NCI-H128 (cell line): ENCODE measurements around the gene TTLL10.
A peak's percentile ranks its signal among the peaks of the same experiment; 100 is the strongest.

Experiments used
- DNase-seq: peaks from one replicate; lab custom pipeline; 2025; ENCODE audit not compliant: unreplicated experiment; lab: John Stamatoyannopoulos, UW

Gene TTLL10

GRCh38 chr1:1217621-1218523 is 44.2 kb downstream of the TTLL10 start:
- no peak for DNase-seq

DNA sequence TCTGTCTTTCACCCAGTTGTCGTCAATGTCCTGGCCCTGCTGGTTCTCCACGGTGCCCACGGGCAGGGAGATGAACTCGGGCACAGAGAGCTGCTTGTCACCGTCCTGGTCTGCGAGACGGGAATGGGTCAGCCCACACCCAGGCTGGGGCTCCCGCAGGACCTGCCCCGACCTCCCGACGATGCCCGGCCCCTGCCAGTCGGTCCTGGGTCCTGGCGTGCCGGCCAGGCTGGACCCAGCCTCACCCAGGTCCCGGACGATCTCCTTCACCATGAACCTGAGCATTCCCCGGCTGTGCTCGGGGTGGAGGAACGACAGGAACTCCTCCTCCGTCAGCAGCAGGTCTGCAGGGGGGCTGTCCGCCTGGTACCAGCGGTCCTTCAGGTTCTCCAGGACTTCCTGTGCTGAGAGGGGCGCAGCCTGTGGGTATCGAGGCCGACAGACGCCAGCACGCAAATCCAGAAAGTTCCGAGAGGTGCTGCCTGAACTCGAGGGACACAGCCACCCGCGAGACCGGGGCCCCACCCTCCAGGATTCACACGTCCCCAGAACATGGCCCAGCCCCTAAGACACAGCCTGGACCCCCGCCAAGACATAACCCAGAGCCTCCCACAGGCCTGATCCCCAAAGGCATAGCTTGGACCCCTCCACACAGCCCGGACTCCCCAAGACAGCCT is 45.0 kb downstream of the TTLL10 start:
- DNase-seq, result no peak

DNA sequence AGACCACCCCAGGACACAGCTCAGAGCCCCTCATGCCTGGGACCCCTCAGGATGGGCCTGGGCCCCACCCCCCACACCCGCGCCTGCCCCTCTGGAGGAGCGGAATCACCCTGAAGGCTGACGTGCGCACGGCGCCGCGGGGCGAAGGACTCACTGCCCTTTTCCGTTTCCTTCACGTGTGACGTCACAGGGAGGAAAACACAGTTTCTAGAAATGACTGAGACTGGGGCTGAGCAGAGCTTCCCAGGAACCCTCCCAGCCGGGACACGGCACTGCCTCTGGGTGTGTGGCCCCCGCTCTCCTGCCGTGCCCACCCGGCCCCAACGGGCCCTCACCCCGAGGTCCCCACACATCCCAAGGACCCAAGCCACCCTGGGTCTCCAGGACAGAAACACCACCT is 45.7 kb downstream of the TTLL10 start:
- DNase-seq, result no peak

- DNase-seq, result no peak
These were observed 46.5 kb downstream of the TTLL10 start for GRCh38 chr1:1220197-1220596.

GRCh38 chr1:1221887-1222574 is 48.4 kb downstream of the TTLL10 start:
- no peak for DNase-seq

DNA sequence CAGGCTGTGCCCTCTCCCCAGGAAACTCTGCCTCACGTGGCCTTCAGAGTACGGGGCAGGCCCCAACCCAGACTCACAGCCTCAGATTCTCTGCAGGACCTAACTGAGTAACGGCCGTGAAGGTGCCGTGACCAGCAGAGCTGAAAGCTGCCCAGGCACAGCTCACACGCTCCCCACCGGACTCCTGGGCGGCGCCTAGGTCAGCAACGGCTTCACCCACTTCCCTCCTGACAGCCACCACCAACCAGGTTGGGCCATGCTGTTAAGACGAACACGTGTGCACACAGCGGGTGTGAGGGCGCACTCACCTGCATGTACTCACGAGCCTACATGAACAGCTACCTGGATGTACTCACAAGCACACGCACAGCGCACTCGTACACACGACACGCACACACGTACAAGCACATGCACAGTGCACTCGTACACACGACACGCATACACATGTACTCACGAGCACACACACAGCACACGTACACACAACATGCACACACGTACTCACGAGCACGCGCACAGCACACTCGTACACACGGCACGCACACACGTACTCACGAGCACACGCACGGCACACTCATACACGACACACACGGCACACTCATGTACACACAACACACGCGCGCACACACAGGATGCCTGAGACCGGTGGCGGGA is 49.0 kb downstream of the TTLL10 start:
- no peak for DNase-seq

DNA sequence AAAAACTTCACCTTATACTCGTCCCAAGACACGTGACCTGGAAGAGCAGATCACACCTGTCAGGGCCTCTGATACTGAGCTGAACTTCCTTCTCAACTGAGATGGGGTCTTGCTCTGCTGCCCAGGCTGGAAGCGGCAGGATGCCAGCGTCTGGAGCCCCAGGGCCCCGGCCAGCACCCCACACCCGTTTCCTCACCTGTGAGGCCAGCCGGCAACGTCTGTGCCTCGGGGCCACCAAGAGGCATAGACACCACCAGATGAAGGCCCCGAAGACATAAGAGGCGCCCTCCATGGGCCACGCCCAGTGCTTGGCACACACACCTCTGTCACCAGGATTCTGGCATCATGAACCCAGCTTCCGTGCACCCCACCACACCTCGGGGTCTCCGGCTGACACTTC is 49.6 kb downstream of the TTLL10 start:
- DNase-seq, result no peak

DNA sequence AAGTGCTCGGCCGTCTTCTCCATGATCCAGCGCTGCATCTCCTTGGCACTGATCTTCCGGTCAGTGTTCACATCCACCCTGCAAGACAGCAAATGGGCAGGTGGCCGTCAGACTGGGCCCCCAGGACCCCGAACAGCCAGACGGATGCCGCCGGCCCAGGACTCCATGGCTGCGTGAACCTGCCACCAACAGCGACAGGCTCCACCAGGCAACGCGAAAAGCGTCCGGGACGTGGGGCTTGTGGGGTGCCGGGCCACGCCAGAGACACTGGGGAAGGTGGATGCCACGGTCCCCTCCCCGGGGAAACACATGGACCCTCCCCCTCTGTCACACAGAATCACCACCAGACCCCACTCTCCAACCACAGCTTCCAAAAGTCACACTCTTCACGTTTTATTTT is 50.2 kb downstream of the TTLL10 start:
- no peak for DNase-seq

DNA sequence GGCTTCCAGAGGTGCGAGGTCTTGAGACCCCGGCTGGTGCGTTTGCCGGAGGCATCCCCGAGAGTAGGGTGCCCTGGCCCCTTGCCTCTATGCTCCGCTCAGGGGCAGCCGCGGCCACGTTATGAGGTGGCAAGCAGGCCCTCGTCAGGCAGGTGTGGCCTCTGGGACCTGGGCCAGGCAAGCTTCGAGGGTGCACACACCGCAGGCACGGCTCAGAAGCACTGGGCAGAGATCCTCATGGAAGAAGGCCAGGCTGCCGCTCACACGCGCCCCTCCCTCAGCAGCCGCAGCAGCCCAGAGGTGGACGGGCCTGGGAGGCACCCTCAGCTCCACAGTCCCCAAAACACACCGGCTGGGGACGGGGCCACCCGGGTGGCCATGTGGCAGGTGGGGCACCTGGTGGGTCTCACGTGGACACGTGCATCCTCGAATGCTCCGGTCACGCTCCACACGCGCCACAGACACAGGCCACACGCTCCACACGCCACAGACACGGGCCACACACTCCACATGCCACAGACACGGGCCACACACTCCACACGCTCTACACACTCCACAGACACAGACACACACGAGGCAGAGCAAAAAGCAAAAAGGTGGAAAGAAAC is 51.7 kb downstream of the TTLL10 start:
- DNase-seq, result no peak

DNA sequence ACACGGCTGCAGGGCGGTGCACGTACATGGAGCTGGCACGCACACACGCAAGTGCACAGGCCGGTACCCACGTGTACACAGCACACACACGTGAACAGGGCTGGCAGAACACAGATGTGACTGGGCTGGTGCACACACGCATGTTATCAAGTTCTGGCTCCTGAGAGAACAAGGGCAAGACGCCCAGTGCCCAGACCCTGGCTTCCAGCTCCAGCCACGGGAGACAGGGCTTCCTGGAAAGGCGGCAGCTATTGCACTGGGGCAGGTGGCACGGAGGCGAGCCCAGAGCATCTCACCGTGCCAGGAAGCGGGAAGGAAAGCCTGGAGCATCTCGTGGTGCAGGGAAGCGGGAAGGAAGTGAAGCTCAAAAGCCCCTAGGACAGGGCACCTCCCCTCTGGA is 52.2 kb downstream of the TTLL10 start:
- no peak for DNase-seq

DNA sequence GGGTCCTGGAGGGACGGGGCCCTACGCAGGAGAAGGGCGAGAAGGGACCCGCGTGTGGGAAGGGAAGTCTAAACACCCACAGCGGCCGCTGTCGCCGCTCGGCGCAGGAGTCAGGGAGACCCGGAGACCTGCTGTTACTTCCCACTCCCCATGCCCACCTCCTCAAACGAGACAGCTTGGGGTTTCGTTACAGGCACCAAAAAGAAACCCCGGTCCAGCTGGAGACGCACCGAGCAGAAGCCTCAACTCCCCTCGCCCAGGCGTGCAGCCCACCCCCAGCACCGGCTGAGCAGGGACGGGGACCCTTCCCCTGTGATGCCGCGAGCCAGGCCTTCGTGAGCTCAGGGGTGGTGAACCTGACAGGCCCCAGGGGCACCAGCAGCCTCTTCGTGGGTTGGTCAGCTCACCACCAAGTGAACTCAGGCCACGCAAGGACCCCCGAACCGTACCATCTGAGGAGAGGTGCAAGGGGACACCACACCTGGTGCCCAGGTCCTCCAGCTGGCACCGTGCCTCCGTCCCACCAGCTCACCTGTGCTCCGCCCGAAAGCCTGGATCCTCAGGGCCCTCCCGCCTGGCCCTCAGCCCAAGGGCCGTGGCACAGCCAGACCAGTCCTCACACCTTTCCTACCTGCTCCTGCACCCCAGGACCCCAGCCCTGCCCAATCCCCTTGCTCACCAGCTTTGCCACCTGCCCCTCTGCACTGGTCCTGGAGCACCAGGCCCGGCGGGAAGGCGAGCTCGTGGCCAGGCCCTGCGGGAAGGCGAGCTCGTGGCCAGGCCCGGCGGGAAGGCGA is 53.1 kb downstream of the TTLL10 start:
- DNase-seq, result no peak

GRCh38 chr1:1227386-1227785 is 53.7 kb downstream of the TTLL10 start:
- no peak for DNase-seq

DNA sequence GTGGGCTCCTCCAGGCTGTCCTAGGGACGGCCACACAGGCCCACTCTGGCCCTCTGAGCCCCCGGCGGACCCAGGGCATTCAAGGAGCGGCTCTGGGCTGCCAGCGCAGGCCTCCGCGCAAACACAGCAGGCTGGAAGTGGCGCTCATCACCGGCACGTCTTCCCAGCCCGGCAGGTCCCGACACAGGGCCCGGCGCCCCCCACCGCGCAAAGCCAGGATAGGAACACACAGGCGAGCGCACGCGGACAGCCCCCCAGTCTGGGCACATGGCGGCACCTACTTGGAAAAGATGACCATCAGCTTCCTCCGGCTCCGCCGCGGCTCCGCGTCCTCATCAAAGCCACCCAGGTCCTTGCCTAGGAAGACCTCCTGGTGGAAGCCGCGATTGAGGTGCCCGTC is 54.5 kb downstream of the TTLL10 start:
- DNase-seq, result no peak

- DNase-seq, result no peak
These were observed 55.1 kb downstream of the TTLL10 start for GRCh38 chr1:1228596-1229321.

DNA sequence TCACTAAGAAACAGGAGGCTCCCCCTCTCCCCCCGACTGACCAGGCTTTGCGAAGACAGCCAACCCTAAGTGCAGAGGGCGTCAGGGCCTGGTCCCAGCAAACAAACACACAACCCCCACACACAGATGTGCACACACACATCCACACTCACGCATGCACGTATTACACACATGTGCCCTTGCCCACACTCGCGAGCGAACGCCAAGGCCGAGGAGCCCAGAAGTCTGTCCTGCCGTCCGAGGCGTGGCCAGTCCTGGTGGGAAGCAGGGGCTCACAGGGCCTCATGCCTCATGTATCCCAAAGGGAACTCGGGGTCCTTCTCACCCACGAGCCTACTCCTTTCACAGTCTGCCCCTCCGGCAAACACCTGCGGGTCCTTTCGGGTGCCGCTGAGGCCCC is 56.1 kb downstream of the TTLL10 start:
- DNase-seq, result no peak

GRCh38 chr1:1230656-1231399 is 57.1 kb downstream of the TTLL10 start:
- DNase-seq, result no peak

GRCh38 chr1:1231400-1232207 is 57.9 kb downstream of the TTLL10 start, which contains the start of gene SDF4:
SDF4 (minus strand) TSS chr1:1232001; CDS start chr1:1228772, 3,229 bp downstream.
- DNase-seq, result peak; percentile 97
